ENCODE measurements around the gene SLC4A3. TPM values are rescaled to one million over a fixed set of nuclear protein-coding genes. Genes with fewer than 3 reads are reported as not detected.

The SLC4A3 gene
- total and polyA plus RNA-seq, 2 of the 8 experiments (the other 6 are each of a cell fraction or from before 2014, with no cell fraction given), result 4.8 to 7.4 TPM

GRCh38 chr2:219663116-219663762 lies 35.8 kb downstream of the SLC4A3 start:
- Histone ChIP-seq H3K23ac (ENCODE audit: insufficient read length) (no peak overlapping the region), H3K9ac (replicated peaks in 1 of 4; ENCODE audit: extremely low read depth in 1 of 4, low read depth in 3 of 4, low read length in 3 of 4) (no peak overlapping the region), H3K18ac (ENCODE audit: extremely low read depth, low read length) (no peak overlapping the region), H2AK5ac (ENCODE audit: low read depth, low read length) (no peak overlapping the region), H3K14ac (ENCODE audit: insufficient read length) (no peak overlapping the region), H3K79me1 (ENCODE audit: low read depth, low read length) (no peaks in the 10 kb centered on the region), H2BK15ac (ENCODE audit: low read length) (no peak overlapping the region), H3K27ac (ENCODE audit: low read depth, low read length) (no peak overlapping the region), H4K91ac (replicated peaks; ENCODE audit: insufficient read length, low read length) (no peak overlapping the region), H3K4me2 (ENCODE audit: insufficient read depth in 1 of 2, low read depth in 2 of 2, low read length in 2 of 2) (0 out of 4 replicates have a peak overlapping the region, but pooled peaks of 1 of the 2 experiments have one; percentile 37), H3K4me3 (ENCODE audit: extremely low read depth in 1 of 4, insufficient read depth in 2 of 4, low read depth in 3 of 4, low read length in 4 of 4) (no peak overlapping the region), H2BK120ac (replicated peaks; ENCODE audit: low read depth, low read length) (no peak overlapping the region), H4K8ac (ENCODE audit: extremely low read depth, insufficient read depth, low read length) (no peak overlapping the region), H2BK5ac (ENCODE audit: low read depth, low read length) (peak overlapping the region; percentile 28; the same call in 1 of the 2 replicates), H2BK20ac (ENCODE audit: low read length) (peak overlapping the region; percentile 90; the same call in 1 of the 2 replicates), H4K20me1 (replicated peaks in 1 of 2; ENCODE audit: control insufficient read depth in 1 of 2, insufficient read depth in 2 of 2, low read length in 2 of 2) (no peaks in the 10 kb centered on the region), H3K36me3 (ENCODE audit: control insufficient read depth in 2 of 4, insufficient read depth in 4 of 4, low read length in 3 of 4) (no peaks in the 10 kb centered on the region), H3K27me3 (replicated peaks in 1 of 4; ENCODE audit: control insufficient read depth in 3 of 4, extremely low read depth in 1 of 4, insufficient read depth in 3 of 4, low read length in 3 of 4) (no peaks in the 10 kb centered on the region), H2AFZ (ENCODE audit: low read length) (no peak overlapping the region), H3K79me2 (ENCODE audit: control insufficient read depth in 1 of 2, insufficient read depth in 2 of 2, low read length in 2 of 2) (no peaks in the 10 kb centered on the region), H3K9me3 (ENCODE audit: insufficient read depth in 2 of 2, low read depth in 1 of 2, low read length in 1 of 2) (peaks cover 9 to 11% of the 10 kb centered on the region in 2 experiments; a peak in 2 of 4 replicates), H3K23me2 (ENCODE audit: low read depth, low read length) (peaks cover 1% of the 10 kb centered on the region; the same call in 1 of the 2 replicates), H2BK12ac (ENCODE audit: low read depth, low read length) (no peak overlapping the region), H3K4me1 (replicated peaks in 1 of 4; ENCODE audit: control insufficient read depth in 3 of 4, insufficient read depth in 4 of 4, low read length in 3 of 4) (peaks cover 0 to 3% (median 1%) of the 10 kb centered on the region in 4 experiments; a peak in 1 of 7 replicates), H3K4ac (replicated peaks; ENCODE audit: insufficient read length, low read depth, low read length) (no peak overlapping the region), H3K56ac (replicated peaks; ENCODE audit: insufficient read length, low read depth, low read length) (no peak overlapping the region), H4K5ac (ENCODE audit: insufficient read length, low read depth, low read length) (no peak overlapping the region)
- POLR2A ChIA-PET (ENCODE audit: partially characterized antibody), result interaction anchor here (0.6 to 2.2 kb wide), 5 partner anchors 11 to 43 kb away, joined by 3 to 6 read pairs (median 3); no protein-coding TSS in a partner anchor
- FAIRE-seq (no peak), DNase-seq (ENCODE audit: low read depth in 1 of 2, low spot score in 2 of 2) (no peak)
- no peak for TF ChIP-seq CBX8 (IDR thresholded peaks at IDR 0.05; ENCODE audit: borderline replicate concordance, low read depth, low read length)
- no peak for TF ChIP-seq POU5F1 (IDR thresholded peaks at IDR 0.05; ENCODE audit: low read depth, low read length)
- no peak for TF ChIP-seq TBP (IDR thresholded peaks at IDR 0.05; ENCODE audit: low read depth, low read length)
- TF ChIP-seq PHF8 (conservative IDR thresholded peaks at IDR 0.05; ENCODE audit: low read depth, low read length), result no peak
- TF ChIP-seq ATF3 (IDR thresholded peaks at IDR 0.05; ENCODE audit: insufficient read depth, low read depth, low read length), result no peak
- no peak for TF ChIP-seq FOSL1 (IDR thresholded peaks at IDR 0.05; ENCODE audit: insufficient read depth, low read depth, low read length)
- TF ChIP-seq, protein P1, sequence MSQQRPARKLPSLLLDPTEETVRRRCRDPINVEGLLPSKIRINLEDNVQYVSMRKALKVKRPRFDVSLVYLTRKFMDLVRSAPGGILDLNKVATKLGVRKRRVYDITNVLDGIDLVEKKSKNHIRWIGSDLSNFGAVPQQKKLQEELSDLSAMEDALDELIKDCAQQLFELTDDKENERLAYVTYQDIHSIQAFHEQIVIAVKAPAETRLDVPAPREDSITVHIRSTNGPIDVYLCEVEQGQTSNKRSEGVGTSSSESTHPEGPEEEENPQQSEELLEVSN (IDR thresholded peaks at IDR 0.05), result no peak
- no peak for TF ChIP-seq RNF2 (IDR thresholded peaks at IDR 0.05; ENCODE audit: borderline replicate concordance, low read depth, low read length, missing control alignments, poor library complexity, severe bottlenecking)
- TF ChIP-seq SUZ12 (IDR thresholded peaks at IDR 0.05; ENCODE audit: low read length), result no peak
- CTCF ChIA-PET (ENCODE audit: partially characterized antibody), result interaction anchor here (1.3 to 8.0 kb wide), 2 partner anchors 27 to 141 kb away, joined by 3 to 49 read pairs; no protein-coding TSS in a partner anchor
- WGBS, 2 experiments (ENCODE audit: extremely low coverage in 1 of 2, insufficient coverage in 1 of 2, insufficient read length in 1 of 2, insufficient replicate concordance in 2 of 2, low coverage in 1 of 2, low lambda C conversion rate in 2 of 2, missing lambda C conversion rate in 1 of 2), result 72% methylated on average over 11 of the region's 11 CpGs; no CpG with 5 or more reads in 1 of the 2 experiments
